ENCODE measurements around the gene CACNA1C. TPM values are rescaled to one million over a fixed set of nuclear protein-coding genes. Genes with fewer than 3 reads are reported as not detected.

Gene CACNA1C
- polyA plus RNA-seq, 1 of the 3 experiments (the other 2 are of a cell fraction), result 1.5 TPM

DNA sequence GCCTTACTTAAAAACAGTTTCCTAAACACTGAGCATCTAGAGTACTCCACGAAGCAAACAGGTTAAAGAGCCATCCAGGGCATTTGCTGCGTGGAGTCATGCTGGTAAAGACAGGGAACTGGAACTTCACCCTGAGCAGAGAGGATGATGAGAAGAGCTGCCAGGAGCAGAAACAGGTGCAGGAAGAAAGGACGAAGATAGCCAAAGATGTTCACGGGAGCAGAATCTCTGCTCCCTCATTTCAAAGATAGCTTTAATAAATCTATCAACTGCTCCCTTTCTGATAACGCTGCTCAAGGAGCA lies 461.2 kb downstream of the CACNA1C start:
- H3K4me1 ChIP-seq (ENCODE audit: control insufficient read depth in 1 of 2, insufficient read depth in 2 of 2, low read depth in 1 of 2, low read length in 1 of 2), result peaks cover 0 to 9% of the 10 kb centered on the region in 2 experiments; a peak in 1 of 4 replicates
- 53% methylated on average over 5 of the region's 5 CpGs for WGBS (ENCODE audit: low lambda C conversion rate)
- DNase-seq, result no peak
- H2AFZ ChIP-seq (ENCODE audit: low read depth), result no peak overlapping the region
- H3K4me3 ChIP-seq (ENCODE audit: low read depth in 2 of 2, low read length in 1 of 2), result no peak overlapping the region
- ChIA-PET POLR2A (no interaction called here), CTCF (interaction anchor here (1.2 kb wide), 1 partner anchor 118 kb away, joined by 3 read pairs; no protein-coding TSS in a partner anchor)
- H3K36me3 ChIP-seq (replicated peaks in 1 of 2; ENCODE audit: control insufficient read depth in 1 of 2, insufficient read depth in 2 of 2, low read length in 1 of 2), result no peaks in the 10 kb centered on the region
- H3F3A ChIP-seq (replicated peaks; ENCODE audit: insufficient read depth), result no peaks in the 10 kb centered on the region
- no peaks in the 10 kb centered on the region for H3K9me2 ChIP-seq
- no peaks in the 10 kb centered on the region for H4K20me1 ChIP-seq (ENCODE audit: insufficient read depth)
- no peak overlapping the region for H3K9ac ChIP-seq
- H3K9me3 ChIP-seq, result no peaks in the 10 kb centered on the region
- no peaks in the 10 kb centered on the region for H3K27me3 ChIP-seq (ENCODE audit: insufficient read depth)
- no peak overlapping the region for H3K4me2 ChIP-seq
- TF ChIP-seq TEAD4 (IDR thresholded peaks at IDR 0.05; ENCODE audit: borderline replicate concordance, insufficient read depth), result no peak
- no peak for TF ChIP-seq RFX5 (IDR thresholded peaks at IDR 0.05; ENCODE audit: low read length)
- TF ChIP-seq TCF12 (IDR thresholded peaks at IDR 0.05), result no peak
- TF ChIP-seq, protein P1, sequence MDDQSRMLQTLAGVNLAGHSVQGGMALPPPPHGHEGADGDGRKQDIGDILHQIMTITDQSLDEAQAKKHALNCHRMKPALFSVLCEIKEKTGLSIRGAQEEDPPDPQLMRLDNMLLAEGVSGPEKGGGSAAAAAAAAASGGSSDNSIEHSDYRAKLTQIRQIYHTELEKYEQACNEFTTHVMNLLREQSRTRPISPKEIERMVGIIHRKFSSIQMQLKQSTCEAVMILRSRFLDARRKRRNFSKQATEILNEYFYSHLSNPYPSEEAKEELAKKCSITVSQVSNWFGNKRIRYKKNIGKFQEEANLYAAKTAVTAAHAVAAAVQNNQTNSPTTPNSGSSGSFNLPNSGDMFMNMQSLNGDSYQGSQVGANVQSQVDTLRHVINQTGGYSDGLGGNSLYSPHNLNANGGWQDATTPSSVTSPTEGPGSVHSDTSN (IDR thresholded peaks at IDR 0.05), result no peak
- TF ChIP-seq JUND (IDR thresholded peaks at IDR 0.05), result no peak
- TF ChIP-seq SMC3 (IDR thresholded peaks at IDR 0.05; ENCODE audit: low read depth, low read length), result no peak
- TF ChIP-seq POLR2AphosphoS5 (IDR thresholded peaks at IDR 0.05; ENCODE audit: low read depth, low read length), result no peak
- no peak for TF ChIP-seq EZH2phosphoT487 (IDR thresholded peaks at IDR 0.05; ENCODE audit: borderline replicate concordance, low read depth)
- TF ChIP-seq, protein P2, sequence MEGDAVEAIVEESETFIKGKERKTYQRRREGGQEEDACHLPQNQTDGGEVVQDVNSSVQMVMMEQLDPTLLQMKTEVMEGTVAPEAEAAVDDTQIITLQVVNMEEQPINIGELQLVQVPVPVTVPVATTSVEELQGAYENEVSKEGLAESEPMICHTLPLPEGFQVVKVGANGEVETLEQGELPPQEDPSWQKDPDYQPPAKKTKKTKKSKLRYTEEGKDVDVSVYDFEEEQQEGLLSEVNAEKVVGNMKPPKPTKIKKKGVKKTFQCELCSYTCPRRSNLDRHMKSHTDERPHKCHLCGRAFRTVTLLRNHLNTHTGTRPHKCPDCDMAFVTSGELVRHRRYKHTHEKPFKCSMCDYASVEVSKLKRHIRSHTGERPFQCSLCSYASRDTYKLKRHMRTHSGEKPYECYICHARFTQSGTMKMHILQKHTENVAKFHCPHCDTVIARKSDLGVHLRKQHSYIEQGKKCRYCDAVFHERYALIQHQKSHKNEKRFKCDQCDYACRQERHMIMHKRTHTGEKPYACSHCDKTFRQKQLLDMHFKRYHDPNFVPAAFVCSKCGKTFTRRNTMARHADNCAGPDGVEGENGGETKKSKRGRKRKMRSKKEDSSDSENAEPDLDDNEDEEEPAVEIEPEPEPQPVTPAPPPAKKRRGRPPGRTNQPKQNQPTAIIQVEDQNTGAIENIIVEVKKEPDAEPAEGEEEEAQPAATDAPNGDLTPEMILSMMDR (IDR thresholded peaks at IDR 0.05), result no peak
- no peak for TF ChIP-seq RAD21 (IDR thresholded peaks at IDR 0.05; ENCODE audit: low read length)
- no peak for TF ChIP-seq YY1 (IDR thresholded peaks at IDR 0.05; ENCODE audit: low read depth)
- TF ChIP-seq, protein P3, sequence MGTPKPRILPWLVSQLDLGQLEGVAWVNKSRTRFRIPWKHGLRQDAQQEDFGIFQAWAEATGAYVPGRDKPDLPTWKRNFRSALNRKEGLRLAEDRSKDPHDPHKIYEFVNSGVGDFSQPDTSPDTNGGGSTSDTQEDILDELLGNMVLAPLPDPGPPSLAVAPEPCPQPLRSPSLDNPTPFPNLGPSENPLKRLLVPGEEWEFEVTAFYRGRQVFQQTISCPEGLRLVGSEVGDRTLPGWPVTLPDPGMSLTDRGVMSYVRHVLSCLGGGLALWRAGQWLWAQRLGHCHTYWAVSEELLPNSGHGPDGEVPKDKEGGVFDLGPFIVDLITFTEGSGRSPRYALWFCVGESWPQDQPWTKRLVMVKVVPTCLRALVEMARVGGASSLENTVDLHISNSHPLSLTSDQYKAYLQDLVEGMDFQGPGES (IDR thresholded peaks at IDR 0.05; ENCODE audit: low read depth, low read length), result no peak
- no peak for TF ChIP-seq TAF1 (IDR thresholded peaks at IDR 0.05; ENCODE audit: borderline replicate concordance, low read depth, low read length)
- TF ChIP-seq GABPA (IDR thresholded peaks at IDR 0.05; ENCODE audit: low read depth), result no peak
- no peak for TF ChIP-seq CHD2 (IDR thresholded peaks at IDR 0.05; ENCODE audit: low read length, partially characterized antibody)
- no peak for TF ChIP-seq SIN3A (IDR thresholded peaks at IDR 0.05; ENCODE audit: borderline replicate concordance, low read depth, low read length)
- TF ChIP-seq, protein P4, sequence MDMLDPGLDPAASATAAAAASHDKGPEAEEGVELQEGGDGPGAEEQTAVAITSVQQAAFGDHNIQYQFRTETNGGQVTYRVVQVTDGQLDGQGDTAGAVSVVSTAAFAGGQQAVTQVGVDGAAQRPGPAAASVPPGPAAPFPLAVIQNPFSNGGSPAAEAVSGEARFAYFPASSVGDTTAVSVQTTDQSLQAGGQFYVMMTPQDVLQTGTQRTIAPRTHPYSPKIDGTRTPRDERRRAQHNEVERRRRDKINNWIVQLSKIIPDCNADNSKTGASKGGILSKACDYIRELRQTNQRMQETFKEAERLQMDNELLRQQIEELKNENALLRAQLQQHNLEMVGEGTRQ (IDR thresholded peaks at IDR 0.05; ENCODE audit: borderline replicate concordance, low read depth, low read length), result no peak
- TF ChIP-seq FOXJ3 (CRISPR knock-in tag; IDR thresholded peaks at IDR 0.05), result no peak
- no peak for TF ChIP-seq NRF1 (IDR thresholded peaks at IDR 0.05; ENCODE audit: low read depth, low read length)
- TF ChIP-seq, protein P5, sequence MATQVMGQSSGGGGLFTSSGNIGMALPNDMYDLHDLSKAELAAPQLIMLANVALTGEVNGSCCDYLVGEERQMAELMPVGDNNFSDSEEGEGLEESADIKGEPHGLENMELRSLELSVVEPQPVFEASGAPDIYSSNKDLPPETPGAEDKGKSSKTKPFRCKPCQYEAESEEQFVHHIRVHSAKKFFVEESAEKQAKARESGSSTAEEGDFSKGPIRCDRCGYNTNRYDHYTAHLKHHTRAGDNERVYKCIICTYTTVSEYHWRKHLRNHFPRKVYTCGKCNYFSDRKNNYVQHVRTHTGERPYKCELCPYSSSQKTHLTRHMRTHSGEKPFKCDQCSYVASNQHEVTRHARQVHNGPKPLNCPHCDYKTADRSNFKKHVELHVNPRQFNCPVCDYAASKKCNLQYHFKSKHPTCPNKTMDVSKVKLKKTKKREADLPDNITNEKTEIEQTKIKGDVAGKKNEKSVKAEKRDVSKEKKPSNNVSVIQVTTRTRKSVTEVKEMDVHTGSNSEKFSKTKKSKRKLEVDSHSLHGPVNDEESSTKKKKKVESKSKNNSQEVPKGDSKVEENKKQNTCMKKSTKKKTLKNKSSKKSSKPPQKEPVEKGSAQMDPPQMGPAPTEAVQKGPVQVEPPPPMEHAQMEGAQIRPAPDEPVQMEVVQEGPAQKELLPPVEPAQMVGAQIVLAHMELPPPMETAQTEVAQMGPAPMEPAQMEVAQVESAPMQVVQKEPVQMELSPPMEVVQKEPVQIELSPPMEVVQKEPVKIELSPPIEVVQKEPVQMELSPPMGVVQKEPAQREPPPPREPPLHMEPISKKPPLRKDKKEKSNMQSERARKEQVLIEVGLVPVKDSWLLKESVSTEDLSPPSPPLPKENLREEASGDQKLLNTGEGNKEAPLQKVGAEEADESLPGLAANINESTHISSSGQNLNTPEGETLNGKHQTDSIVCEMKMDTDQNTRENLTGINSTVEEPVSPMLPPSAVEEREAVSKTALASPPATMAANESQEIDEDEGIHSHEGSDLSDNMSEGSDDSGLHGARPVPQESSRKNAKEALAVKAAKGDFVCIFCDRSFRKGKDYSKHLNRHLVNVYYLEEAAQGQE (IDR thresholded peaks at IDR 0.05; ENCODE audit: low read depth, low read length), result no peak
- no peaks in the 10 kb centered on the region for H3K79me2 ChIP-seq (ENCODE audit: insufficient read depth)
- no peak overlapping the region for H3K27ac ChIP-seq (ENCODE audit: low read depth in 2 of 2, low read length in 1 of 2)
